NK-92 (cell line): ENCODE data around the gene SMIM21.

Experiments used
- DNase-seq: peaks from one replicate; lab custom pipeline; 2025; ENCODE audit not compliant: unreplicated experiment; lab: John Stamatoyannopoulos, UW

SMIM21 gene

GRCh38 chr18:75428490-75428889 is 987 bp upstream of the SMIM21 start:
- no peak for DNase-seq

GRCh38 chr18:75422341-75422910 is 5.1 kb downstream of the SMIM21 start:
- DNase-seq = no peak

DNA sequence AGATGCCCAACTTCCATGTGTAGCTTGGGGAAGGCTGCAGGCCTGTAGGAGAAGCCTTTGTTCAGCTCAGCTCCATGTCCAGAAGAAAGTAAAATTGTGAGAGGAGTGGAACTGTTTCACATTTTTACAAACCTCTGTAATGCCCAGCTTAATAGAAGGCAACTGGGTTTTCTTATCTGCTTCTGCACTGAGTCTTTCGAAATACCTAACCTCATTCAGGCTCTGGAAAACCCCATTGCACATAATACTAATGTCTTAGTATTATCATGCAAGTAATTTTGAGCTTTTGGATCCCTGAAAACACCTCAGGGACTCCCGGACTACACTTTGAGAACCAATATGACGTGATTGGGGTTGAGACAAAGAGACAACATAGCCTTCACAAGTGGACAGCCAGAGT is 5.8 kb downstream of the SMIM21 start:
- DNase-seq = no peak

- DNase-seq = no peak
These were observed 9.1 kb downstream of the SMIM21 start for GRCh38 chr18:75418293-75419005.

- DNase-seq = no peak
These were observed 16.9 kb downstream of the SMIM21 start for GRCh38 chr18:75410611-75411010.

- no peak for DNase-seq
These were observed 17.7 kb downstream of the SMIM21 start for GRCh38 chr18:75409806-75410205.

DNA sequence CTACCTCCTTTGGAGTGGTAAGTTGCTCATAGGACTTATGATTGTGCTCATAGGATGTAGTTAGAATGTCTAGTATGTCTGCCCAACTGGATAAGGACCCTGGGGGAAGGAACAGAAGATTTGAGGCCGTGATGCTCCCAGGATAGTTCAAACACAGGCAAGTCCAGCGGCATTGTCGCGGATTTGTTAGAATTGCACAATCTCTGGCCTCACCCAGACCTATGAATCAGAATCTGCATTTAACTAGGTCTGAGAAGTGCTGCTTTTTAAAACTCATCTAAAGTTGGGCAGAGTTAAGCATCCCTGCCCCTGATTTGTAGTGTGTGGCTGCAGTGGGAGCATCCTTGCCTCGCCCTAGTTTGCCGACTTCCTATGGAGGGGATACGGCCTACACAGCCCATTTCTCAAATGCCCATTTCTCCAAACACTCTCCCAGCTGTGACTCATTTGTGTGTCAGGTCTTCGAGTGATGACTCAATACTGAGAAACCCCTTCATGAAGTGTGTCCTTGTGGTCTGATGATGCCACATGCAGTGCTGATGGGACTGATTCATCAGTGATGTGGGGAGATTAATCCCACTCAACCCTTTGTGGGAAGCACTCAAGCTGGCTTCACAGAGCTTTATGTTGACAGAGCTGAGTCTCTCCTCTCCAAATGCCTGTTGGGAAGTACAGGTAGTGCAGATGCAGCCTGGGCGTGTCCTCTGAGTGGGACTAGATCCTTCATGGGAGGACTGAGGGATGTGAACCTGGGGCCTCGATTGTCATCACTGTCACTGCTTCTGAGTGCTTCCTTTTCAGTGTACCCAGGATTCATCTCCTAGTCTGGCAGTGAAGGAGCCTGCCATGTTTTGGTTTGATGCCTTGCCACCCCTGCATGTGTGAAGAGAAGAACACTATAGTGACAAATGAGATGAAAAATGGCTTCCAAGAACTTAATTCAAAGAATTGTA is 18.7 kb downstream of the SMIM21 start:
- no peak for DNase-seq

- no peak for DNase-seq
These were observed 19.8 kb downstream of the SMIM21 start for GRCh38 chr18:75407468-75408437.

GRCh38 chr18:75406491-75407445 is 20.7 kb downstream of the SMIM21 start:
- no peak for DNase-seq

DNA sequence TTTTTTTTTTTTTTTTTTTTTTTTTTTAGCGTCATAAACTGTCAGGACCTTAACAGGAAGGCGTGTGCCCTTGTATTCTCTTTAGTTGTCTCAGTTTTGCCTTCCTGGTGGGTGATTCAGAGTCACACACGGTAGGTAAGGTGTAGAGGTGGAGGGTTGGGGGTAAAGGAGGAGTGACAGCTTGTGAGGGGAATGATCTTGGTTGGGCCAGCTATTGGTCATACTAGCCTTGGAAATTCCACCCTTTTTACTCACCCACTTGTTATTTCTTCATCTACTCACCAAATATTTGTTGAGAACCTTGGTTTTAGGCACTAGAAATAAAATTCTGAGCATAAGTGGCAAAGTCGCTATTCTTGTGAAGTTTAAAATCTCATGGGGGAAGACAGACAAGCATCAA is 22.2 kb downstream of the SMIM21 start:
- DNase-seq = no peak

DNA sequence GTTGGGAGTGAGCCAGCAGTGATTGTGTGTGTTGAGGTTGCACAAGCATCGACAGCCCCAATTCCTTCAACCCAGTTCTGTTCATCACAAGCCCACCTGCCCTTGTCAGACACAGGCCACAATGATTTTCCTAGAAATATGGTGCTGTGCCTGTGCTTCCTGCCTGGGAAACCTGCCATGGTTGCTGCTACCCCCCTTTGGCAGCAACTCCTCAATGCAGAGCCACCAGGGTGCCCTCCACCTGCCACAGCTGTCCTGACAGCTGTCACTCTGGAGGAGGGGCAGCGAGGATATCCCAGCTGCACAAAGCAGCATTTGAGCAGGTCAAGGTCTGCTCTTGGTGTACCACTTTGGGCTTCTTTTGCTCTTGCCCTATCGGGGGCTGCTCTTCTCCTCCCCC is 27.1 kb downstream of the SMIM21 start:
- no peak for DNase-seq

GRCh38 chr18:75395137-75395536 is 32.4 kb downstream of the SMIM21 start:
- no peak for DNase-seq

DNA sequence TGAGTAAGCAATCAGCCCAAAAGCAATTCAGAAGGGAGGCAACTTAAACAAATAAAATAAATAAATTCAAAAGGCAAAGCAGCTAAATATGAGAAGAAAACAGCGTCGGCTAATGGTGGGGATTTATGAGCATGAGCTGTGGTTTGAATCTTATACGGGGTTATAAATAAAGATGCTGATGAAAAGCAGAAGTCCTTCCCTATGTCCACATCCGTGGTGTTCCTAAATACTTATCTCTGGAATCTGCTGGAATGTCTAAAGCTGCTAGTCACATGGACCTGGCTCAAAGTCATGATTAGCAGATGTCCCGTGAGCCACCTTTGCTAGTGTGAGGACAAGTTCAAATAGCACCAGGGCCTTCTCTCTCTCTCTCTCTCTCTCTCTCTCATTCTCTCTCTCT is 33.8 kb downstream of the SMIM21 start:
- no peak for DNase-seq

DNA sequence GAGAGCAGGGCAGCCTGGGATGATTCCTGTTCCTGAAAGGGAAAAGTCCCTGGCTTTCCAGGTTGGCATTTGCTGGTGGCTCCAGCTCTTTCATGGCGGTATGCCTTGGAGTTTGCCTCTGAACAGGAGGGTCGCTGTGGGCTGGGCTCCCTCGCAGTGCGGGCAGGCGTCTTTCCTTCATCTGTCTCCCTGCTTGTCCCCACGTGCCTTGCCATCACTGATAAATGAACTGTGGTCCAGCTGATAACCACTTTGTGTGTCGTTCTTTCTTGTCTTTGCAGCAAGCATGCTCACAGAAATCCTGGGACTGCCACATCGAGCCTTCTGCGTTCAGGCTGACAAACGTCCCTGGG is 35.3 kb downstream of the SMIM21 start:
- no peak for DNase-seq

GRCh38 chr18:75391279-75392225 is 36.0 kb downstream of the SMIM21 start:
- no peak for DNase-seq

DNA sequence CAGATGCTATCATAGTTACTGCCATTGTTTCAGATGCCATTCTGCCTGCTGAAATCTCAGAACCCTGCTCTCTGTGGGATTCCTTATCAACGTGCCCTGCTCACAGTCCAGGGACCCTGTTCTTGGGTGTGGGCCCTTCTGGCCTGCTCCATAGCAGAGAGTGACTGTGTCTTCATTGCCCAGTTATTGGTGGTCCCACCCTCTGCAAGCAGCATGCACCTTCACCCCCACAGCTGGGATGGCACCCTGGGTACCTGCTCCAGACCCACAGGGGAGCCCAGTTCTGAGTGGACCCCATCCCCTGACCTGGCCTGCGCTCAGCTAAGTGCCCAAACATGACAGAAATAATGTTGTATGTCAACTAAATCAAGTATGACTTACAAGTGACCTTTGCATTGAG is 36.6 kb downstream of the SMIM21 start:
- no peak for DNase-seq

GRCh38 chr18:75384144-75384543 is 43.4 kb downstream of the SMIM21 start:
- no peak for DNase-seq
